SK-N-MC (cell line): ENCODE data around the gene NDST1.

Source experiments
- DNase-seq: peaks from one replicate; pipeline ENCODE4 v3.0.0-alpha.2; 2011; ENCODE audit warnings: low read depth, low spot score
- H3K27ac ChIP-seq: fragments of 200-600 bp; sonication (generic); 2 replicates; pipeline ENCODE4 v1.5.1; 2016; ENCODE audit warnings: mixed run types
- H3K36me3 ChIP-seq: fragments of 200-600 bp; sonication (generic); 2 replicates; pipeline ENCODE4 v1.6.1; 2017; ENCODE audit warnings: antibody characterized with exemption, low read length, mixed read lengths; ENCODE audit not compliant: insufficient read depth
- H3K4me3 ChIP-seq: fragments of 200-600 bp; sonication (generic); 2 replicates; pipeline ENCODE4 v1.5.1; 2016
- H3K9ac ChIP-seq: fragments of 200-600 bp; sonication (generic); 2 replicates; pipeline ENCODE4 v1.8.0; 2017; ENCODE audit warnings: mixed run types, mixed read lengths; ENCODE audit not compliant: insufficient read length
- H3K9me3 ChIP-seq: fragments of 200-600 bp; sonication (generic); 2 replicates; pipeline ENCODE4 v1.6.1; 2017; ENCODE audit warnings: low read depth, mild to moderate bottlenecking, antibody characterized with exemption, low read length, moderate library complexity, mixed read lengths
- EZH2 ChIP-seq: fragments of 200-600 bp; sonication (generic); IDR thresholded peaks from one replicate; pipeline ENCODE4 v1.6.1; 2017; ENCODE audit warnings: antibody characterized with exemption
- FOXP2 ChIP-seq: optimal IDR thresholded peaks from 2 replicates; pipeline ENCODE3; 2011; ENCODE audit warnings: mild to moderate bottlenecking, moderate library complexity; ENCODE audit not compliant: insufficient read depth; ENCODE audit errors: extremely low read length, control extremely low read depth
- POLR2AphosphoS5 ChIP-seq: IDR thresholded peaks from 2 replicates; pipeline ENCODE4 v1.6.1; 2012; ENCODE audit warnings: mild to moderate bottlenecking, low read depth, low read length, borderline replicate concordance

Gene NDST1

DNA sequence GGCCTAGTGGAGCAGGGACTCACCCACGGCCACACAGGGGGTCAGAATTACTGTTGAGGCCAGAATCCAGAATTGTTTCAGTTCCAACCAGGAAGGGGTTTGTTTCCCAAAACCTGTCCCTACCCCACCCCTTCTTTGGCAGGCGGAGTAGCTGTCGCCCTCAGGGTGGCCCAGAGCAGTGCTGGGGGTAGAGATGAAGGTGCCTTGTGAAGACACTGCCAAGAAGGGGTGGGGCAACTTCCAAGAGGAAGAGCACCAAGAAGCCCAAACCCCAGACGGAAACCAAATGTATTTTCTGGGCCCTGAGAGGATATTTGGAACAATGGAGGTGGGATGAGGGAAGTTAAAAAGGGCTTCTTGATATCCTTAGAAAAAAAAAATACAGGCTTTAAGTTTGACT, 11.4 kb upstream of the NDST1 start:
- Histone ChIP-seq H3K27ac (peak overlapping the region; percentile 19; the same call in 1 of the 2 replicates), H3K36me3 (no peaks in the 10 kb centered on the region), H3K9ac (no peak overlapping the region), H3K4me3 (no peak overlapping the region), H3K9me3 (no peaks in the 10 kb centered on the region)
- TF ChIP-seq EZH2: no peak
- no peak for TF ChIP-seq FOXP2
- no peak for TF ChIP-seq POLR2AphosphoS5
- no peak for DNase-seq

DNA sequence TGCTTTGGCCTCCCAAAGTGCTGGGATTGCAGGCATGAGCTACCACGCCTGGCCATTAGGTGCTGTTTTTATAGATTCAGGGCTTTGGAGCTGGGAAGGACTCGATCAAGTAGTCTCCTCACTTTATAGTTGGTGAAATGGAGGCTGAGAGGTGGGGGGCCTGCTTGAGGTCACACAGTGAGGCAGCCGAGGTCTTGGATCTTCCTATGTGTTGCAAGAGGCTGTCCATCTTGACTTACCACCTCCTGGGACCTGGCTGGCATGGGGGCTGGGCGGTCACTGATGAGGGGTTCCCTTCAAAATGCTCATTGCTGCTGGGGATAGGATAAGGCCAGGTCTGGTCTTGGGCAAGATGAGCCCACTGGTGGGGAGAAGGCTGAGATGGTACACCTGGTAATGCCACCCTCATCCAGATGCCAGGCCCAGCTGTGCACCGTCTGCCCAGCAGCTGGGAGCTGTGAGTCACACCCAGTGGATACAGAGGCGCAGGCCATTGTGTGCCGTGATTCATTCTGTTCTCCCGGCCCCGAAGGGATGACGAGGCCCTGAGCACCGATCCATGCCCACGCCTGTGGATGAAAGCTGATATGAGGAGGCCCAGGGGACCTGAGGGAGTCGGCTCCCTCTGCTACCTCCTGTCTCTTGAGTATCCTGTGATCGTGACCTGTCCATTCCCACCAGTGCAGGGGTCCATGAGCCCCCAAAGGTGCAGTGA, 10.5 kb upstream of the NDST1 start:
- no peak overlapping the region for H3K27ac ChIP-seq
- H3K36me3 ChIP-seq: no peaks in the 10 kb centered on the region
- DNase-seq: no peak
- H3K9me3 ChIP-seq: no peaks in the 10 kb centered on the region
- no peak for TF ChIP-seq FOXP2
- TF ChIP-seq EZH2: no peak
- TF ChIP-seq POLR2AphosphoS5: no peak
- no peak overlapping the region for H3K4me3 ChIP-seq
- H3K9ac ChIP-seq: no peak overlapping the region

DNA sequence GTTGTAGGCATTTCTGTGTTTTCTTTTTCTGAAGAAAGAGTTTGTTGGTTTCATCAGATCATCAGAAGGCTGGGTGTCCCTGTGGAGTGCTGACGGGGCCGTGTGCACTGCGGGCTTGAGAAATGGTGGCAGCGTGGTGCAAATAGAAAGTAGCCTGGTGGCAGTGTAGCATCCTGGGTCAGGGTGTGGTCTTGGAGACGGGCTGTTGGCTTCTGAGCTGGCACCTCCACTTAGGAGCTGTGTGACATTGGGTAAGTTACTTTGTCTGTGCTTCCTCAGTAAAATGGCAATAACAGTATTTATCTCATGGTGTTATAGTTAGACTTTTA, 10.0 kb upstream of the NDST1 start:
- no peak overlapping the region for H3K27ac ChIP-seq
- TF ChIP-seq POLR2AphosphoS5 (no peak), FOXP2 (no peak), EZH2 (no peak)
- H3K9me3 ChIP-seq: no peaks in the 10 kb centered on the region
- H3K4me3 ChIP-seq: no peak overlapping the region
- no peak overlapping the region for H3K9ac ChIP-seq
- no peaks in the 10 kb centered on the region for H3K36me3 ChIP-seq
- no peak for DNase-seq

DNA sequence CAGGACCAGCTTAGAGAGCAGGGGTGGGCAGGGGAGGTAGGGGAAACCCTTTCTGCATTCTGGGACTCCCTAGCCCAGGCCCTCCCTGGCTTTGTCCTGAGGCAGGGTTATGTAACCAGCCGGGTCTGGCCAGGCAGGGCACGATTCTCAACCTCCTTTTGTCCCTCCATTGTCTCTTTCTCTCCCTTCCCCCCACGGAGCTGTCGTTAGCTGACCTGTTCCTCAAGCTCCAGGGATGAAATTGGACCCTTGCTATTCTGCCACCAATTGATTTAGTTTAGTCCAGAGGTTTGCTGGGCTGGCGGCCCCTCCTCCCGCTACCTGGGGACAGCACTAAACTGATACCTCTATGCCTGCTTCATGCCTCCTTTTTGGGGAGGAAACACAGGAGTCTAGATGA, 9.4 kb upstream of the NDST1 start:
- Histone ChIP-seq H3K27ac (no peak overlapping the region), H3K36me3 (no peaks in the 10 kb centered on the region), H3K9me3 (no peaks in the 10 kb centered on the region), H3K4me3 (no peak overlapping the region), H3K9ac (no peak overlapping the region)
- no peak for TF ChIP-seq POLR2AphosphoS5
- no peak for TF ChIP-seq FOXP2
- DNase-seq: no peak

DNA sequence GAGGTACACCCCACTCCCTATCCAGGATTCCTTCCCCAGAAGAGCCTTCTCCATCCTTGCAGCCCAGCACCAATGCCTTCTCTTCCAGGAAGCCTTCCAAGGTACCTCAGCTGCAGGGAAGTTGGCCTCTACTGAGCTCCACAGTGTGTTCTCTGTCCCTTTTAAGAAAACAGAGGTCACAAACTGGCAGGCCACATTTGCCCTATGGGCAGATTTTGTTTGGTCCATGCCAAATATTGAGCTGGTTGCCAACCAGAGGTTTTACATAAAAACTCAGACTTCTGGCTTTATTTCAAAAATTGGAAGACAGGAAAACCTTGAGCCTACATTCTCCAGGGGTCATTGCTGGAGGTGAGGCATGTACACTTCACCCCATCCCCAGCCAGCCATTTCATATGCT, 9.0 kb upstream of the NDST1 start:
- Histone ChIP-seq H3K4me3 (no peak overlapping the region), H3K9me3 (no peaks in the 10 kb centered on the region), H3K9ac (no peak overlapping the region), H3K27ac (no peak overlapping the region), H3K36me3 (no peaks in the 10 kb centered on the region)
- TF ChIP-seq FOXP2 (no peak), POLR2AphosphoS5 (no peak), EZH2 (no peak)
- DNase-seq: no peak

DNA sequence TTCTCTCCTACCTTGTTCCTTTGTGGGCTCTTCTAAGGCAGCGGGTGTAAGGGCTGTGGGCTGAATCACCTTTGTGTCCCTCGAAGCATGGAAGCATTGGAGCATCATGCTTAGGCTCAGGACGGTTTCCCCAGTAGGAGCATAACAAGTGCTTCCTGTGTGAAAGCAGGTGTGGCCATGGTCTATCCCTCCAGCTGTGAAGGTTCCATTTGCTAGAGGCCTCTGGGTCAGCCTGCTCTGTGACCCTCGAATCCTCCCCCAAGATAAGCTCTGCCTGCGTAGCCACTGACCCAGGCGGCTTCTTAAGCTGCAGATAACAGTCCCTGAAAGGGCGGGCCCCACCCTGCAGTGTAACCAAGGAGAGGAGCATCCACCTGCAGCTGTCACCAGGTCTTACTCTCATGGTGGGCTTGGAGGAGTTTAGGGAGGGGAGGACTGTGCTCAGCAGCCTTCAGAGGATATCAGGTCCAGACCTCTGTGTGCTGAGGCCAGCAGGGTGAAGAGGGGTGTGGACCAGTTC, 8.4 kb upstream of the NDST1 start:
- Histone ChIP-seq H3K4me3 (no peak overlapping the region), H3K9me3 (no peaks in the 10 kb centered on the region), H3K9ac (no peak overlapping the region), H3K27ac (no peak overlapping the region), H3K36me3 (no peaks in the 10 kb centered on the region)
- TF ChIP-seq EZH2 (no peak), FOXP2 (no peak)
- no peak for DNase-seq

DNA sequence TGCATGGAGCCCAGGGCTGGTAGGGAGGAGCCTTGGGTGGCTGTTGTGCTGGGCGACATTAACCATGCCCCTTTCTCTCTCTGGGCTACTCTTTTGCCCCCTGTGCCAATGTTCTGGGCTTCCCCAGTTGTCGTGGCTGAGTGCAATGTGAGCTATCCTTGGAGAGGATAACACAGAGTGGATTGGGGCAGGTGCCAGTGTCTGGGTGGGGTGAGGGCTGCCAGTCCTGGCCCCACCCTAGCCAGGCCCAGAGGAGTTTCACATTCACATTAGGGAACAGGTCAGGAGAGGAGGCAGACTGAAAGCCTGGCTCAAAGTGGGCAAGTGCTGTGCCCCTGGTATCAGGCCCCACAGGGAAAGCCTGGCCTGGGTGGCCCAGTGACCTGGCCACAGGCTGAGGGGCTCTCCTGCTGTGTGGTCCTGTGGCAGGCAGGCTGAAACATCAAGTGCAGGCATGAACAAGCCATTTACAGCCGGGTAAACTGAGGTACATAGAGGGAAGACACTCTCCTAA, 7.5 kb upstream of the NDST1 start:
- no peaks in the 10 kb centered on the region for H3K9me3 ChIP-seq
- no peak overlapping the region for H3K4me3 ChIP-seq
- no peak overlapping the region for H3K27ac ChIP-seq
- H3K36me3 ChIP-seq: no peaks in the 10 kb centered on the region
- H3K9ac ChIP-seq: no peak overlapping the region
- TF ChIP-seq FOXP2 (no peak), POLR2AphosphoS5 (no peak), EZH2 (no peak)
- DNase-seq: no peak

DNA sequence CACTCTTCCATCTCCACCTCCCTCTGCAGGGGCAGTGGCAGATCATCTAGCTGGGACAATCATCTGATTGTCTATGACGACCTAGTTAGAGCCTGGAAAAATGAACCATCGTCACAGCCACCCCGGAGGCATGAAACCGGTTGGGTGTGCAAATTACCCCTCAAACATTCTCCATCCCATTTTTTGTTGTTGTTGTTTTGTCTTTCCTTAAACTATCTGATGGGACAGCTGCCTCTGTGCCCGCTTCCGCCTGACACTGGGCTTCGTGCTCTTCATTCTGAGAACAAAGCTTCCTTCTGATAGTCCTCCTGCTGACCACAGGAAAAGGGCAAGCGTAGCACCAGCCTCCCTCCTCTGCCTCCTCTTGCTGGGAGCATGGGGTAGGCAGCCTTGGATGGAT, 7.0 kb upstream of the NDST1 start:
- Histone ChIP-seq H3K4me3 (no peak overlapping the region), H3K9me3 (no peaks in the 10 kb centered on the region), H3K36me3 (no peaks in the 10 kb centered on the region), H3K27ac (no peak overlapping the region), H3K9ac (no peak overlapping the region)
- DNase-seq: no peak
- no peak for TF ChIP-seq EZH2
- TF ChIP-seq FOXP2: no peak
- TF ChIP-seq POLR2AphosphoS5: no peak

DNA sequence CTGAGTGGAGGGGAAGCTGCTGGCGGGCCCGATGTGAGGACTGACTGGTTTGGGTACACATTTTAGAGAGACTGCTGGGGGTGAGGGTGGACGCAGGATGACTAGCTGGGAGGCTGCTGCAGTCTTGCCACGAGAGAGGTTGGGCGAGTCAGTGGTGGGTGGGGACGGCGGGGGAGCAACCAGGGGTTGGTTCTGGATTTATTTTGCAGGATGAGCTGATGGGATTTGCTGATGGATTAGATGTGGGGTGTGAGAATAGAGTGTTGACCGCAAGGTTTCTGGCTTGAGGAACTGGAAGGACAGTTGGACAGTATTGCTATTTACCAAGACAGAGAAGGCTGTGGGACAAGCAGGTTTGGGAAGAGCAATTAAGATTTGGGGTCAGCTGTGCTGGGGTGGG, 5.8 kb upstream of the NDST1 start:
- no peaks in the 10 kb centered on the region for H3K36me3 ChIP-seq

More for the DNA sequence above, 5.8 kb upstream of the NDST1 start:
- no peak overlapping the region for H3K4me3 ChIP-seq
- H3K9ac ChIP-seq: no peak overlapping the region
- TF ChIP-seq EZH2 (no peak), FOXP2 (no peak)
- DNase-seq: no peak
- H3K9me3 ChIP-seq: no peaks in the 10 kb centered on the region
- no peak overlapping the region for H3K27ac ChIP-seq
